IMR-90 (cell line): ENCODE measurements around the gene PPM1A. TPM values are rescaled to one million over a fixed set of nuclear protein-coding genes. Genes with fewer than 3 reads are reported as not detected.

ENCODE experiments used
- ATAC-seq: fragments of 200-7000 bp; cut with Tn5 transposase; 2 replicates; pipeline ENCODE4 v1.9.1; 2020; ENCODE audit warnings: low read depth, mild to moderate bottlenecking, moderate library complexity
- BruUV-seq: library from RNA; stranded (reverse); fragments of 400-500 nt; replicated peaks from 2 replicates; lab custom pipeline; 2021; lab: Mats Ljungman, UMichigan
- CTCF ChIA-PET: fragments of 300-600 bp; formaldehyde crosslinking; extraction: SDS; loops from one replicate; lab custom pipeline; 2021; ENCODE audit warnings: antibody characterized with exemption; lab: Yijun Ruan, JAX
- POLR2A ChIA-PET: fragments of 300-600 bp; sonication (Branson Sonifier 250); formaldehyde crosslinking; loops from one replicate; lab custom pipeline; 2022; ENCODE audit warnings: antibody characterized with exemption; ENCODE audit not compliant: unreplicated experiment; lab: Charles Lee
- DNase-seq: peaks from one replicate; pipeline ENCODE4 v3.0.0; 2013
- H2AFZ ChIP-seq: replicated peaks from 2 replicates; pipeline ENCODE3; 2013; ENCODE audit warnings: low read length, mild to moderate bottlenecking; ENCODE audit not compliant: poor library complexity
- H2AK5ac ChIP-seq: 2 replicates; pipeline ENCODE4 v1.6.1; 2013; ENCODE audit warnings: low read depth, low read length, inconsistent platforms
- H2AK9ac ChIP-seq: replicated peaks from 2 replicates; pipeline ENCODE3; 2013; ENCODE audit warnings: mild to moderate bottlenecking, low read depth, low read length, moderate library complexity; ENCODE audit not compliant: poor library complexity
- H2BK120ac ChIP-seq: 2 replicates; pipeline ENCODE4 v1.6.1; 2013; ENCODE audit warnings: low read depth, low read length, inconsistent platforms
- H2BK15ac ChIP-seq: 3 replicates; pipeline ENCODE4 v1.6.1; 2013; ENCODE audit warnings: low read depth, low read length, inconsistent platforms
- H2BK20ac ChIP-seq: 2 replicates; pipeline ENCODE4 v1.6.1; 2013; ENCODE audit warnings: low read depth, mild to moderate bottlenecking, inconsistent platforms, low read length, moderate library complexity
- H2BK5ac ChIP-seq: 2 replicates; pipeline ENCODE4 v1.6.1; 2013; ENCODE audit warnings: mild to moderate bottlenecking, low read depth, low read length, inconsistent platforms; ENCODE audit not compliant: poor library complexity, severe bottlenecking
- H3K14ac ChIP-seq: replicated peaks from 2 replicates; pipeline ENCODE4 v1.6.1; 2013; ENCODE audit warnings: low read depth, low read length, inconsistent platforms
- H3K18ac ChIP-seq: 2 replicates; pipeline ENCODE4 v1.6.1; 2013; ENCODE audit warnings: low read depth, low read length, control low read depth
- H3K23ac ChIP-seq: 2 replicates; pipeline ENCODE4 v1.6.1; 2013; ENCODE audit warnings: low read depth, low read length, inconsistent platforms
- H3K27ac ChIP-seq: 2 replicates; pipeline ENCODE4 v1.5.1; 2013; ENCODE audit warnings: mild to moderate bottlenecking, control low read depth, low read length; ENCODE audit not compliant: insufficient read depth
- H3K27me3 ChIP-seq: 2 replicates; pipeline ENCODE4 v1.6.1; 2013; ENCODE audit warnings: low read length; ENCODE audit not compliant: control insufficient read depth, insufficient read depth
- H3K36me3 ChIP-seq: 2 replicates; pipeline ENCODE4 v1.6.1; 2013; ENCODE audit warnings: low read length, mixed read lengths; ENCODE audit not compliant: control insufficient read depth, insufficient read depth
- H3K4ac ChIP-seq: 2 replicates; pipeline ENCODE4 v1.6.1; 2013; ENCODE audit warnings: low read depth, low read length, inconsistent platforms
- H3K4me1 ChIP-seq: 2 replicates; pipeline ENCODE4 v1.6.1; 2013; ENCODE audit warnings: low read length, mixed read lengths; ENCODE audit not compliant: control insufficient read depth, insufficient read depth
- H3K4me2 ChIP-seq: 2 replicates; pipeline ENCODE4 v1.6.1; 2013; ENCODE audit warnings: low read depth, mild to moderate bottlenecking, control low read depth, low read length, moderate library complexity
- H3K4me3 ChIP-seq: 2 replicates; pipeline ENCODE4 v1.5.1; 2013; ENCODE audit warnings: low read depth, mild to moderate bottlenecking, control low read depth, low read length, moderate library complexity; ENCODE audit not compliant: insufficient read depth
- H3K56ac ChIP-seq: 2 replicates; pipeline ENCODE4 v1.6.1; 2013; ENCODE audit warnings: low read length, inconsistent platforms; ENCODE audit not compliant: insufficient read depth; ENCODE audit errors: extremely low read depth
- H3K79me1 ChIP-seq, 2 experiments: 2 replicates each; pipeline ENCODE4 v1.6.1; 2013; ENCODE audit warnings: low read length in 2 of 2, inconsistent platforms in 1 of 2, low read depth in 1 of 2
- H3K9ac ChIP-seq: 2 replicates; pipeline ENCODE4 v1.6.1; 2013; ENCODE audit warnings: low read depth, low read length, control low read depth
- H3K9me1 ChIP-seq: 2 replicates; pipeline ENCODE4 v1.6.1; 2013; ENCODE audit warnings: low read length, inconsistent platforms; ENCODE audit not compliant: insufficient read depth
- H3K9me3 ChIP-seq: 2 replicates; pipeline ENCODE4 v1.6.1; 2013; ENCODE audit warnings: low read length; ENCODE audit not compliant: control insufficient read depth, insufficient read depth
- H4K20me1 ChIP-seq: 2 replicates; pipeline ENCODE4 v1.6.1; 2013; ENCODE audit warnings: low read length, inconsistent platforms; ENCODE audit not compliant: insufficient read depth
- H4K5ac ChIP-seq: 2 replicates; pipeline ENCODE4 v1.6.1; 2013; ENCODE audit warnings: mild to moderate bottlenecking, low read depth, low read length, control low read depth
- H4K8ac ChIP-seq, 2 experiments: 2 replicates each; pipeline ENCODE4 v1.6.1; 2013; ENCODE audit warnings: low read depth in 2 of 2, low read length in 2 of 2, control low read depth in 1 of 2, inconsistent platforms in 1 of 2
- H4K91ac ChIP-seq: 2 replicates; pipeline ENCODE4 v1.6.1; 2013; ENCODE audit warnings: low read depth, low read length, inconsistent platforms; ENCODE audit not compliant: insufficient read depth
- CEBPB ChIP-seq: IDR thresholded peaks from 2 replicates; pipeline ENCODE4 v1.6.1; 2012; ENCODE audit warnings: low read depth, low read length, improper control_type of control experiment
- ELK1 ChIP-seq: fragments of 150-350 bp; IDR thresholded peaks from 2 replicates; pipeline ENCODE4 v1.6.1; 2016; ENCODE audit warnings: low read depth, mild to moderate bottlenecking, low read length, moderate library complexity, borderline replicate concordance
- MAZ ChIP-seq: IDR thresholded peaks from 2 replicates; pipeline ENCODE4 v1.6.1; 2012; ENCODE audit warnings: low read depth, mild to moderate bottlenecking, low read length, improper control_type of control experiment, moderate library complexity, borderline replicate concordance
- POLR2A ChIP-seq: IDR thresholded peaks from 2 replicates; pipeline ENCODE4 v1.6.1; 2012; ENCODE audit warnings: mild to moderate bottlenecking, low read depth, low read length
- RAD21 ChIP-seq: IDR thresholded peaks from 2 replicates; pipeline ENCODE4 v1.6.1; 2012; ENCODE audit warnings: low read length, improper control_type of control experiment
- RCOR1 ChIP-seq: IDR thresholded peaks from 2 replicates; pipeline ENCODE4 v1.6.1; 2012; ENCODE audit warnings: mild to moderate bottlenecking, low read length, improper control_type of control experiment; ENCODE audit not compliant: insufficient replicate concordance
- RFX5 ChIP-seq: IDR thresholded peaks from 2 replicates; pipeline ENCODE4 v1.8.0; 2012; ENCODE audit warnings: low read depth, mild to moderate bottlenecking, low read length, moderate library complexity
- SMC3 ChIP-seq: fragments of 150-350 bp; IDR thresholded peaks from 2 replicates; pipeline ENCODE4 v1.6.1; 2016; ENCODE audit warnings: low read depth, mild to moderate bottlenecking, antibody characterized with exemption, low read length, moderate library complexity
- USF2 ChIP-seq: fragments of 150-350 bp; IDR thresholded peaks from 2 replicates; pipeline ENCODE4 v1.6.1; 2017; ENCODE audit warnings: mild to moderate bottlenecking, antibody characterized with exemption, low read length, low read depth
- WGBS, 2 experiments: methylation state at CpG; one replicate each; pipeline versions ENCODE4 v1.1.5 to v1.1.7; 2013; ENCODE audit warnings: missing lambda C conversion rate in 2 of 2; ENCODE audit not compliant: insufficient read length in 1 of 2; ENCODE audit errors: extremely low coverage in 2 of 2; 5-methylcytosine and 5-hydroxymethylcytosine counted together
- dilution Hi-C: fragments of 300-500 bp; cut with HindIII; formaldehyde crosslinking; loops from one replicate; pipeline ENCODE4 v1.14.3; 2018; ENCODE audit warnings: low sequenced_read_pairs; ENCODE audit not compliant: unreplicated experiment
- in situ Hi-C: fragments of 300-500 bp; cut with MboI; formaldehyde crosslinking; loops from 3 replicates; pipeline ENCODE4 v1.14.3; 2019; ENCODE audit warnings: low sequenced_read_pairs, inconsistent platforms, mixed read lengths
- intact Hi-C: fragments of 100-400 bp; cut with micrococcal nuclease; formaldehyde crosslinking; loops from 2 replicates; pipeline ENCODE4 v1.10.0; 2022
- polyA plus RNA-seq, 3 experiments: library from polyadenylated mRNA; depleted of rRNA; stranded (reverse); fragments of >200 nt; gene quantifications; 2 replicates each; pipeline ENCODE4 v1.2.3, GENCODE V29; 2012; ENCODE audit warnings: low replicate concordance in 1 of 3
- total RNA-seq: library from RNA; depleted of rRNA; stranded (reverse); fragments of >200 nt; gene quantifications from 2 replicates; pipeline ENCODE4 v1.2.3, GENCODE V29; 2012

PPM1A gene
- total and polyA plus RNA-seq, 2 of the 4 experiments (the other 2 are of a cell fraction) = 14.3 to 15.1 TPM

- Histone ChIP-seq H2AK9ac (no peak overlapping the region), H3K9ac (no peak overlapping the region), H3K14ac (no peak overlapping the region), H4K5ac (no peak overlapping the region), H3K4me1 (no peaks in the 10 kb centered on the region; the same call in 1 of the 2 replicates), H3K4me2 (no peak overlapping the region), H2AFZ (no peak overlapping the region), H3K4me3 (no peak overlapping the region), H3K23ac (no peak overlapping the region), H3K56ac (no peak overlapping the region), H3K18ac (no peak overlapping the region), H4K91ac (no peak overlapping the region), H3K79me1 (no peaks in the 10 kb centered on the region), H2BK120ac (no peak overlapping the region), H3K36me3 (no peaks in the 10 kb centered on the region), H2BK20ac (no peak overlapping the region), H3K9me1 (no peaks in the 10 kb centered on the region), H4K20me1 (no peaks in the 10 kb centered on the region), H3K4ac (no peak overlapping the region), H2BK15ac (no peak overlapping the region), H4K8ac (no peak overlapping the region), H2AK5ac (no peak overlapping the region), H3K9me3 (no peaks in the 10 kb centered on the region), H3K27ac (no peak overlapping the region), H2BK5ac (no peak overlapping the region), H3K27me3 (peaks cover 15% of the 10 kb centered on the region)
- WGBS, 2 experiments = no CpG with 5 or more reads among the region's 4 CpGs
- peak; percentile 66 for DNase-seq
- TF ChIP-seq RAD21 (no peak), CEBPB (no peak), POLR2A (no peak), USF2 (no peak), ELK1 (no peak), RFX5 (no peak), SMC3 (no peak), RCOR1 (no peak), MAZ (no peak)
- dilution Hi-C loops (no loop called here), intact Hi-C loops (no loop called here), in situ Hi-C loops (no loop called here)
- ATAC-seq = no peak
- ChIA-PET CTCF (no interaction called here), POLR2A (no interaction called here)
- no TSS peak for BruUV-seq
These were observed 62.4 kb downstream of the PPM1A start for GRCh38 chr14:60311417-60311816.
